SU-DHL-6 (cell line): ENCODE results near the gene FOXB2.
"Not testable (repeated sequence)": the region's sequence is repeated elsewhere in the genome, so short reads cannot be mapped to it uniquely, and the experiment has no call there.

Experiments
- CTCF ChIP-seq: fragments of 200-600 bp; sonication (generic); IDR thresholded peaks from one replicate; pipeline ENCODE4 v1.5.1; 2017; ENCODE audit warnings: antibody characterized with exemption, mild to moderate bottlenecking, low read length, moderate library complexity; ENCODE audit not compliant: insufficient read depth, poor library complexity, severe bottlenecking
- EZH2phosphoT487 ChIP-seq: fragments of 200-600 bp; sonication (generic), shearing (Covaris generic); conservative IDR thresholded peaks from 2 replicates; pipeline ENCODE4 v1.6.1; 2018; ENCODE audit warnings: mild to moderate bottlenecking, antibody characterized with exemption, low read length, moderate library complexity, mixed read lengths

DNA sequence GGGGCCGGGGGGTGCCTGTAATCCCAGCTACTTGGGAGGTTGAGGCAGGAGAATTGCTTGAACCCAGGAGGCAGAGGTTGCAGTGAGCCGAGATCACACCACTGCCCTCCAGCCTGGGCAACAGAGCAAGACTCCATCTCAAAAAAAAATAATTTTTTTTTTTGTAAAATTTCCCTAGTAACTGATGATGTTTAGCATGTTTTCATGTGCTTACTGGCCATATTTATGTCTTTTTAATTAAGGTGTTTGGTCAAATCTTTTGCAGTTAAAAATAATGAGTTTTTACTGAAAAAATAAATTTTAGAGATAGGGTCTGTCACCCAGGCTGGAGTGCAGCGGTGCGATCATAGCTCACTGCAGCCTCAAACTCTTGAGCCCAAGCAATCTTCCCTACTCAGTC lies 24.3 kb downstream of the FOXB2 start:
- TF ChIP-seq CTCF, EZH2phosphoT487: not testable (repeated sequence)
